Testis (tissue), 2 donors: Measurements from ENCODE around the gene TTLL8.

Experiments used
- POLR2A ChIP-seq: fragments of 450-650 bp; IDR thresholded peaks from one replicate; pipeline ENCODE4 v1.6.1; 2017; ENCODE audit warnings: antibody characterized with exemption, mild to moderate bottlenecking, moderate library complexity
- TF ChIP-seq, protein P1 (sequence below), 3 experiments: fragments of 450-650 bp in 2 of 3; fragments of 200-600 bp in 1 of 3; sonication (generic) in 1 of 3; IDR thresholded peaks; one replicate each; pipeline ENCODE4 v1.5.1; 2016 to 2019; ENCODE audit warnings: antibody characterized with exemption in 3 of 3, mild to moderate bottlenecking in 2 of 3, moderate library complexity in 1 of 3

DNA sequence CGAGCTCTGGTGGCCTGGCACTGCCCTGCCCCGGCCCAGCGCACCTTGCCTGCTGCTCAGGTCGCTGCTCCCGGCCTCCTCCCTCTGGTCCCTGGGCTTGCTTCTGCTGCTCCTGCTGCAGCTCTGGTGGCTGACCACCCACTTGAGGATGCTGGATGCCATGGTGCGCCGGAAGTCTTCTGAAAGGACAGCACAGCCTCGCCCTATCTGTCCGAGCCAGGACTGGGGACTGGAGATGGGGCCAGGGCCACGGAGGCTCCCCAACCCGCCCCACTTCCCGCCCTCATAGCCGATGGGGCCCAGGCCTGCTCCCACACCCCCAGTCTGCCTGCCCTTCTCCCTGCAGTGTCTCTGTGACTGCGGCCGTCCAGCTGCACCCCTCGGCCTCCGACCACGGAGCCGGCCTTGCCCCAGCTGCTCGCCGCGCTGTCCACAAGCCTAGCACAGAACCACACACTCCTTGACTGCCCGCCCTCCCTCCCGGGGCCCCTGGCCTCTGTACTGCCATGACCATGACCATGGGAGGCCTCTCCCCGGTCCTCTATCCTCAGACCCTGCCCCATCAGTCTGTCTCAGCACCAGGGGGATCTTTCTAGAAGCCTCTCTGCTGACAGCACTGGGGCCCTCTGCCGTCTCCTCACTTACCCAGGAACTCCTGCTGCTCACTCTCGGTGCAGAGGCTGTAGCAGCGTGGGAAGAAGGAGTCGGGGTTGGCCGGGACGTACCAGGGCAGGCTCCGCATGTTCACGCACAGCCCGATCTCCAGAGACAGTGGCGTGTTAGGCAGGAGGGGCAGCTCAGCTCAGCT lies 12.7 kb downstream of the TTLL8 start:
- TF ChIP-seq POLR2A: no peak
- TF ChIP-seq, protein P1, sequence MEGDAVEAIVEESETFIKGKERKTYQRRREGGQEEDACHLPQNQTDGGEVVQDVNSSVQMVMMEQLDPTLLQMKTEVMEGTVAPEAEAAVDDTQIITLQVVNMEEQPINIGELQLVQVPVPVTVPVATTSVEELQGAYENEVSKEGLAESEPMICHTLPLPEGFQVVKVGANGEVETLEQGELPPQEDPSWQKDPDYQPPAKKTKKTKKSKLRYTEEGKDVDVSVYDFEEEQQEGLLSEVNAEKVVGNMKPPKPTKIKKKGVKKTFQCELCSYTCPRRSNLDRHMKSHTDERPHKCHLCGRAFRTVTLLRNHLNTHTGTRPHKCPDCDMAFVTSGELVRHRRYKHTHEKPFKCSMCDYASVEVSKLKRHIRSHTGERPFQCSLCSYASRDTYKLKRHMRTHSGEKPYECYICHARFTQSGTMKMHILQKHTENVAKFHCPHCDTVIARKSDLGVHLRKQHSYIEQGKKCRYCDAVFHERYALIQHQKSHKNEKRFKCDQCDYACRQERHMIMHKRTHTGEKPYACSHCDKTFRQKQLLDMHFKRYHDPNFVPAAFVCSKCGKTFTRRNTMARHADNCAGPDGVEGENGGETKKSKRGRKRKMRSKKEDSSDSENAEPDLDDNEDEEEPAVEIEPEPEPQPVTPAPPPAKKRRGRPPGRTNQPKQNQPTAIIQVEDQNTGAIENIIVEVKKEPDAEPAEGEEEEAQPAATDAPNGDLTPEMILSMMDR (IDR thresholded peaks at IDR 0.05): no peak
